Upper lobe of left lung (tissue), 6 donors: ENCODE data around the gene SGMS1. TPM values are rescaled to one million over a fixed set of nuclear protein-coding genes. Genes with fewer than 3 reads are reported as not detected.

Experiments used
- ATAC-seq, 2 donors: fragments of 200-7000 bp; cut with Tn5 transposase; one replicate each; pipeline ENCODE4 v1.9.1; 2022; ENCODE audit warnings: mild to moderate bottlenecking in 2 of 2, moderate library complexity in 2 of 2; ENCODE audit not compliant: low FRiP score in 2 of 2
- DNase-seq, 2 donors: peaks; one replicate each; pipeline ENCODE4 v3.0.0-alpha.2; 2019 to 2020
- H3K27ac ChIP-seq, 4 donors: fragments of 200-600 bp; sonication (generic); one replicate each; pipeline ENCODE4 v1.5.1; 2016 to 2019
- H3K27me3 ChIP-seq, 4 donors: fragments of 200-600 bp; sonication (generic); one replicate each; pipeline ENCODE4 v1.5.1; 2017 to 2019
- H3K36me3 ChIP-seq, 4 donors: fragments of 200-600 bp; sonication (generic); one replicate each; pipeline ENCODE4 v1.5.1; 2016 to 2019
- H3K4me1 ChIP-seq, 4 donors: fragments of 200-600 bp; sonication (generic); one replicate each; pipeline ENCODE4 v1.5.1; 2018 to 2019
- H3K4me3 ChIP-seq, 4 donors: fragments of 200-600 bp; sonication (generic); one replicate each; pipeline ENCODE4 v1.5.1; 2017 to 2019; ENCODE audit warnings: mild to moderate bottlenecking in 2 of 4, moderate library complexity in 1 of 4
- H3K9me3 ChIP-seq, 4 donors: fragments of 200-600 bp; sonication (generic); one replicate each; pipeline ENCODE4 v1.5.1; 2018 to 2019
- CTCF ChIP-seq, 6 experiments: fragments of 450-650 bp in 4 of 6; fragments of 200-600 bp in 2 of 6; sonication (generic) in 2 of 6; IDR thresholded peaks; one replicate each; pipeline ENCODE4 v1.5.1; 2016 to 2019; ENCODE audit warnings: antibody characterized with exemption in 6 of 6
- EP300 ChIP-seq, 4 donors: sonication (generic); formaldehyde crosslinking; IDR thresholded peaks; one replicate each; pipeline ENCODE4 v1.5.1; 2017; ENCODE audit warnings: antibody characterized with exemption in 4 of 4, control low read depth in 2 of 4
- POLR2A ChIP-seq, 4 donors: fragments of 450-650 bp; IDR thresholded peaks; one replicate each; pipeline ENCODE4 v1.5.1; 2016 to 2017; ENCODE audit warnings: antibody characterized with exemption in 4 of 4, mild to moderate bottlenecking in 2 of 4
- POLR2AphosphoS5 ChIP-seq, 2 donors: sonication (generic); formaldehyde crosslinking; IDR thresholded peaks; one replicate each; pipeline ENCODE4 v1.5.1; 2017; ENCODE audit warnings: antibody characterized with exemption in 2 of 2
- WGBS, 2 donors: methylation state at CpG; one replicate each; pipeline ENCODE4 v1.1.5; 2017 to 2018; 5-methylcytosine and 5-hydroxymethylcytosine counted together
- total RNA-seq, 6 donors: library from RNA; depleted of rRNA in 4 of 6; stranded (reverse); fragments of >200 nt in 4 of 6; gene quantifications; one replicate each; pipeline versions ENCODE4 v1.1.0 to v1.2.1, GENCODE V29; 2016 to 2021
- donor health status: DM: no; HTN: no; CAD: no; lungs with moderate emphysema.
- donor health status: DM: no; HTN: yes; CAD: no; lungs with severe emphysema.

SGMS1 gene
- total RNA-seq, 6 donors from 2014 or later, result 66.7 to 230 (median 173) TPM

GRCh38 chr10:50579491-50580261 lies 44.1 kb downstream of the SGMS1 start:
- Histone ChIP-seq H3K27me3 (no peaks in the 10 kb centered on the region), H3K9me3 (no peaks in the 10 kb centered on the region), H3K4me3 (no peak overlapping the region), H3K27ac (peak overlapping the region in 2 of 4 donors; percentile 5 to 59), H3K36me3 (no peaks in the 10 kb centered on the region), H3K4me1 (peaks cover 36 to 43% (median 39%) of the 10 kb centered on the region in 4 donors)
- WGBS, 2 donors, result 78 to 82% methylated on average over 4 of the region's 4 CpGs
- no peak for TF ChIP-seq POLR2A (IDR thresholded peaks at IDR 0.05)
- TF ChIP-seq POLR2AphosphoS5 (IDR thresholded peaks at IDR 0.05), result no peak
- no peak for TF ChIP-seq CTCF (IDR thresholded peaks at IDR 0.05)
- peak in 2 of 4 donors; percentile 43 to 72 for TF ChIP-seq EP300 (IDR thresholded peaks at IDR 0.05)
- DNase-seq (no peak), ATAC-seq (no peak)

DNA sequence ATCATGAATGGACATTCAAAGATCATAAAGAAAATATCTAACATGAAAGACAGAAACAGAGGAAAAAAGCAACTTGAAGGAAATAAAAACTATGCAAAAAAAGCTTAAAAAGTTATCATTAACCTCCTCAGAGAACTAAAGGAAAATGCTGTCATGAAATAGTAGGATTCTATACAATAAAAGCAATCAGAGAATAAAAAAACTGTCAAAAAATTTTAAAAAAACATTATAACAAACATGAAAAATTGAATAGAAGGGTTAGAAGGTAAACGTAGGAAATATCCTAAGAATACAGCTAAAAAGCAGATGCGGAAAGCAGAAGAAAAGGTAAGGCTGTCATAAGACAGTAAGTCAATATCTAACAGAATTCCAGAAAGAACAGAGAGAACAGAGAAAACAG lies 44.8 kb downstream of the SGMS1 start:
- no peak for ATAC-seq
- no peak for TF ChIP-seq POLR2AphosphoS5 (IDR thresholded peaks at IDR 0.05)
- TF ChIP-seq EP300 (IDR thresholded peaks at IDR 0.05), result no peak
- TF ChIP-seq CTCF (IDR thresholded peaks at IDR 0.05), result no peak
- TF ChIP-seq POLR2A (IDR thresholded peaks at IDR 0.05), result no peak
- H3K4me1 ChIP-seq, result peaks cover 36 to 43% (median 39%) of the 10 kb centered on the region in 4 donors
- no peak for DNase-seq
- H3K27ac ChIP-seq, result no peak overlapping the region
- WGBS, 2 donors, result 94 to 97% methylated on average over 2 of the region's 2 CpGs
- no peaks in the 10 kb centered on the region for H3K27me3 ChIP-seq
- H3K36me3 ChIP-seq, result no peaks in the 10 kb centered on the region
- no peaks in the 10 kb centered on the region for H3K9me3 ChIP-seq
- H3K4me3 ChIP-seq, result no peak overlapping the region

GRCh38 chr10:50577681-50578350 lies 45.9 kb downstream of the SGMS1 start:
- TF ChIP-seq EP300 (IDR thresholded peaks at IDR 0.05) (peak in 1 of 4 donors; percentile 51), POLR2AphosphoS5 (IDR thresholded peaks at IDR 0.05) (peak; percentile 26 to 50), CTCF (IDR thresholded peaks at IDR 0.05) (no peak)
- Histone ChIP-seq H3K27me3 (no peaks in the 10 kb centered on the region), H3K9me3 (no peaks in the 10 kb centered on the region), H3K27ac (peak overlapping the region in 3 of 4 donors; percentile 21 to 61 (median 57)), H3K4me3 (no peak overlapping the region), H3K36me3 (no peaks in the 10 kb centered on the region), H3K4me1 (peaks cover 36 to 43% (median 39%) of the 10 kb centered on the region in 4 donors)
- WGBS, 2 donors, result 40 to 43% methylated on average over 7 of the region's 7 CpGs
- ATAC-seq (peak; percentile 68 to 75), DNase-seq (peak in 1 of 2 donors; percentile 51)

GRCh38 chr10:50577010-50577409 lies 46.7 kb downstream of the SGMS1 start:
- peak overlapping the region in 1 of 4 donors; percentile 61 for H3K27ac ChIP-seq
- ATAC-seq (no peak), DNase-seq (no peak)
- H3K27me3 ChIP-seq, result no peaks in the 10 kb centered on the region
- WGBS, 2 donors, result 91 to 94% methylated on average over 2 of the region's 2 CpGs
- peaks cover 36 to 43% (median 40%) of the 10 kb centered on the region in 4 donors for H3K4me1 ChIP-seq
- H3K4me3 ChIP-seq, result no peak overlapping the region
- no peaks in the 10 kb centered on the region for H3K9me3 ChIP-seq
- H3K36me3 ChIP-seq, result no peaks in the 10 kb centered on the region
- TF ChIP-seq POLR2A (IDR thresholded peaks at IDR 0.05), result no peak
- TF ChIP-seq POLR2AphosphoS5 (IDR thresholded peaks at IDR 0.05), result no peak
- no peak for TF ChIP-seq CTCF (IDR thresholded peaks at IDR 0.05)
- no peak for TF ChIP-seq EP300 (IDR thresholded peaks at IDR 0.05)
